IMR-90 (cell line): ENCODE results near the gene ISM1. TPM values are rescaled to one million over a fixed set of nuclear protein-coding genes. Genes with fewer than 3 reads are reported as not detected.

ENCODE experiments used
- ATAC-seq: fragments of 200-7000 bp; cut with Tn5 transposase; 2 replicates; pipeline ENCODE4 v1.9.1; 2020; ENCODE audit warnings: low read depth, mild to moderate bottlenecking, moderate library complexity
- BruUV-seq: library from RNA; stranded (reverse); fragments of 400-500 nt; replicated peaks from 2 replicates; lab custom pipeline; 2021; lab: Mats Ljungman, UMichigan
- CTCF ChIA-PET: fragments of 300-600 bp; formaldehyde crosslinking; extraction: SDS; loops from one replicate; lab custom pipeline; 2021; ENCODE audit warnings: antibody characterized with exemption; lab: Yijun Ruan, JAX
- POLR2A ChIA-PET: fragments of 300-600 bp; sonication (Branson Sonifier 250); formaldehyde crosslinking; loops from one replicate; lab custom pipeline; 2022; ENCODE audit warnings: antibody characterized with exemption; ENCODE audit not compliant: unreplicated experiment; lab: Charles Lee
- DNase-seq: peaks from one replicate; pipeline ENCODE4 v3.0.0; 2013
- H2AFZ ChIP-seq: replicated peaks from 2 replicates; pipeline ENCODE3; 2013; ENCODE audit warnings: low read length, mild to moderate bottlenecking; ENCODE audit not compliant: poor library complexity
- H2AK5ac ChIP-seq: 2 replicates; pipeline ENCODE4 v1.6.1; 2013; ENCODE audit warnings: low read depth, low read length, inconsistent platforms
- H2AK9ac ChIP-seq: replicated peaks from 2 replicates; pipeline ENCODE3; 2013; ENCODE audit warnings: mild to moderate bottlenecking, low read depth, low read length, moderate library complexity; ENCODE audit not compliant: poor library complexity
- H2BK120ac ChIP-seq: 2 replicates; pipeline ENCODE4 v1.6.1; 2013; ENCODE audit warnings: low read depth, low read length, inconsistent platforms
- H2BK15ac ChIP-seq: 3 replicates; pipeline ENCODE4 v1.6.1; 2013; ENCODE audit warnings: low read depth, low read length, inconsistent platforms
- H2BK20ac ChIP-seq: 2 replicates; pipeline ENCODE4 v1.6.1; 2013; ENCODE audit warnings: low read depth, mild to moderate bottlenecking, inconsistent platforms, low read length, moderate library complexity
- H2BK5ac ChIP-seq: 2 replicates; pipeline ENCODE4 v1.6.1; 2013; ENCODE audit warnings: mild to moderate bottlenecking, low read depth, low read length, inconsistent platforms; ENCODE audit not compliant: poor library complexity, severe bottlenecking
- H3K14ac ChIP-seq: replicated peaks from 2 replicates; pipeline ENCODE4 v1.6.1; 2013; ENCODE audit warnings: low read depth, low read length, inconsistent platforms
- H3K18ac ChIP-seq: 2 replicates; pipeline ENCODE4 v1.6.1; 2013; ENCODE audit warnings: low read depth, low read length, control low read depth
- H3K23ac ChIP-seq: 2 replicates; pipeline ENCODE4 v1.6.1; 2013; ENCODE audit warnings: low read depth, low read length, inconsistent platforms
- H3K27ac ChIP-seq: 2 replicates; pipeline ENCODE4 v1.5.1; 2013; ENCODE audit warnings: mild to moderate bottlenecking, control low read depth, low read length; ENCODE audit not compliant: insufficient read depth
- H3K27me3 ChIP-seq: 2 replicates; pipeline ENCODE4 v1.6.1; 2013; ENCODE audit warnings: low read length; ENCODE audit not compliant: control insufficient read depth, insufficient read depth
- H3K36me3 ChIP-seq: 2 replicates; pipeline ENCODE4 v1.6.1; 2013; ENCODE audit warnings: low read length, mixed read lengths; ENCODE audit not compliant: control insufficient read depth, insufficient read depth
- H3K4ac ChIP-seq: 2 replicates; pipeline ENCODE4 v1.6.1; 2013; ENCODE audit warnings: low read depth, low read length, inconsistent platforms
- H3K4me1 ChIP-seq: 2 replicates; pipeline ENCODE4 v1.6.1; 2013; ENCODE audit warnings: low read length, mixed read lengths; ENCODE audit not compliant: control insufficient read depth, insufficient read depth
- H3K4me2 ChIP-seq: 2 replicates; pipeline ENCODE4 v1.6.1; 2013; ENCODE audit warnings: low read depth, mild to moderate bottlenecking, control low read depth, low read length, moderate library complexity
- H3K4me3 ChIP-seq: 2 replicates; pipeline ENCODE4 v1.5.1; 2013; ENCODE audit warnings: low read depth, mild to moderate bottlenecking, control low read depth, low read length, moderate library complexity; ENCODE audit not compliant: insufficient read depth
- H3K56ac ChIP-seq: 2 replicates; pipeline ENCODE4 v1.6.1; 2013; ENCODE audit warnings: low read length, inconsistent platforms; ENCODE audit not compliant: insufficient read depth; ENCODE audit errors: extremely low read depth
- H3K79me1 ChIP-seq, 2 experiments: 2 replicates each; pipeline ENCODE4 v1.6.1; 2013; ENCODE audit warnings: low read length in 2 of 2, inconsistent platforms in 1 of 2, low read depth in 1 of 2
- H3K9ac ChIP-seq: 2 replicates; pipeline ENCODE4 v1.6.1; 2013; ENCODE audit warnings: low read depth, low read length, control low read depth
- H3K9me1 ChIP-seq: 2 replicates; pipeline ENCODE4 v1.6.1; 2013; ENCODE audit warnings: low read length, inconsistent platforms; ENCODE audit not compliant: insufficient read depth
- H3K9me3 ChIP-seq: 2 replicates; pipeline ENCODE4 v1.6.1; 2013; ENCODE audit warnings: low read length; ENCODE audit not compliant: control insufficient read depth, insufficient read depth
- H4K20me1 ChIP-seq: 2 replicates; pipeline ENCODE4 v1.6.1; 2013; ENCODE audit warnings: low read length, inconsistent platforms; ENCODE audit not compliant: insufficient read depth
- H4K5ac ChIP-seq: 2 replicates; pipeline ENCODE4 v1.6.1; 2013; ENCODE audit warnings: mild to moderate bottlenecking, low read depth, low read length, control low read depth
- H4K8ac ChIP-seq, 2 experiments: 2 replicates each; pipeline ENCODE4 v1.6.1; 2013; ENCODE audit warnings: low read depth in 2 of 2, low read length in 2 of 2, control low read depth in 1 of 2, inconsistent platforms in 1 of 2
- H4K91ac ChIP-seq: 2 replicates; pipeline ENCODE4 v1.6.1; 2013; ENCODE audit warnings: low read depth, low read length, inconsistent platforms; ENCODE audit not compliant: insufficient read depth
- CTCF ChIP-seq: conservative IDR thresholded peaks from 2 replicates; pipeline ENCODE4 v1.5.1; 2012; ENCODE audit warnings: mild to moderate bottlenecking, low read depth, low read length, improper control_type of control experiment
- MAFK ChIP-seq: IDR thresholded peaks from 2 replicates; pipeline ENCODE4 v1.6.1; 2012; ENCODE audit warnings: low read depth, low read length, improper control_type of control experiment
- NFE2L2 ChIP-seq: fragments of 150-350 bp; IDR thresholded peaks from 2 replicates; pipeline ENCODE4 v1.6.1; 2016; ENCODE audit warnings: low read depth, mild to moderate bottlenecking, low read length
- POLR2A ChIP-seq: IDR thresholded peaks from 2 replicates; pipeline ENCODE4 v1.6.1; 2012; ENCODE audit warnings: mild to moderate bottlenecking, low read depth, low read length
- RAD21 ChIP-seq: IDR thresholded peaks from 2 replicates; pipeline ENCODE4 v1.6.1; 2012; ENCODE audit warnings: low read length, improper control_type of control experiment
- RCOR1 ChIP-seq: IDR thresholded peaks from 2 replicates; pipeline ENCODE4 v1.6.1; 2012; ENCODE audit warnings: mild to moderate bottlenecking, low read length, improper control_type of control experiment; ENCODE audit not compliant: insufficient replicate concordance
- SMC3 ChIP-seq: fragments of 150-350 bp; IDR thresholded peaks from 2 replicates; pipeline ENCODE4 v1.6.1; 2016; ENCODE audit warnings: low read depth, mild to moderate bottlenecking, antibody characterized with exemption, low read length, moderate library complexity
- USF2 ChIP-seq: fragments of 150-350 bp; IDR thresholded peaks from 2 replicates; pipeline ENCODE4 v1.6.1; 2017; ENCODE audit warnings: mild to moderate bottlenecking, antibody characterized with exemption, low read length, low read depth
- WGBS, 2 experiments: methylation state at CpG; one replicate each; pipeline versions ENCODE4 v1.1.5 to v1.1.7; 2013; ENCODE audit warnings: missing lambda C conversion rate in 2 of 2; ENCODE audit not compliant: insufficient read length in 1 of 2; ENCODE audit errors: extremely low coverage in 2 of 2; 5-methylcytosine and 5-hydroxymethylcytosine counted together
- dilution Hi-C: fragments of 300-500 bp; cut with HindIII; formaldehyde crosslinking; loops from one replicate; pipeline ENCODE4 v1.14.3; 2018; ENCODE audit warnings: low sequenced_read_pairs; ENCODE audit not compliant: unreplicated experiment
- in situ Hi-C: fragments of 300-500 bp; cut with MboI; formaldehyde crosslinking; loops from 3 replicates; pipeline ENCODE4 v1.14.3; 2019; ENCODE audit warnings: low sequenced_read_pairs, inconsistent platforms, mixed read lengths
- intact Hi-C: fragments of 100-400 bp; cut with micrococcal nuclease; formaldehyde crosslinking; loops from 2 replicates; pipeline ENCODE4 v1.10.0; 2022
- polyA plus RNA-seq, 3 experiments: library from polyadenylated mRNA; depleted of rRNA; stranded (reverse); fragments of >200 nt; gene quantifications; 2 replicates each; pipeline ENCODE4 v1.2.3, GENCODE V29; 2012; ENCODE audit warnings: low replicate concordance in 1 of 3
- total RNA-seq: library from RNA; depleted of rRNA; stranded (reverse); fragments of >200 nt; gene quantifications from 2 replicates; pipeline ENCODE4 v1.2.3, GENCODE V29; 2012

ISM1 gene
- total and polyA plus RNA-seq, 2 of the 4 experiments (the other 2 are of a cell fraction) = not detected

- ChIA-PET CTCF (no interaction called here), POLR2A (no interaction called here)
- no peak overlapping the region for H3K9ac ChIP-seq
- ATAC-seq (no peak), DNase-seq (no peak)
- H2BK120ac ChIP-seq = no peak overlapping the region
- H4K91ac ChIP-seq = no peak overlapping the region
- no peaks in the 10 kb centered on the region for H3K9me3 ChIP-seq
- H3K18ac ChIP-seq = no peak overlapping the region
- no peak overlapping the region for H3K56ac ChIP-seq
- H3K4ac ChIP-seq = no peak overlapping the region
- H2BK15ac ChIP-seq = no peak overlapping the region
- H3K79me1 ChIP-seq = no peaks in the 10 kb centered on the region
- H3K4me2 ChIP-seq = no peak overlapping the region
- H3K9me1 ChIP-seq = no peaks in the 10 kb centered on the region
- H2AK5ac ChIP-seq = no peak overlapping the region
- no CpG with 5 or more reads among the region's 2 CpGs for WGBS, 2 experiments
- BruUV-seq = no TSS peak
- H3K27ac ChIP-seq = no peak overlapping the region
- no peak overlapping the region for H3K4me3 ChIP-seq
- H4K8ac ChIP-seq = no peak overlapping the region
- in situ Hi-C loops = no loop called here
- dilution Hi-C loops = no loop called here
- H3K23ac ChIP-seq = no peak overlapping the region
- TF ChIP-seq MAFK (no peak), USF2 (no peak), RCOR1 (no peak), NFE2L2 (no peak), RAD21 (no peak), CTCF (no peak), POLR2A (no peak), SMC3 (no peak)
- no peak overlapping the region for H2BK5ac ChIP-seq
- H3K27me3 ChIP-seq = no peaks in the 10 kb centered on the region
- no peaks in the 10 kb centered on the region for H3K4me1 ChIP-seq
- no peak overlapping the region for H3K14ac ChIP-seq
- no peak overlapping the region for H2BK20ac ChIP-seq
- intact Hi-C loops = no loop called here
- no peaks in the 10 kb centered on the region for H3K36me3 ChIP-seq
- H2AFZ ChIP-seq = no peak overlapping the region
- H2AK9ac ChIP-seq = no peak overlapping the region
- H4K20me1 ChIP-seq = no peaks in the 10 kb centered on the region
- no peak overlapping the region for H4K5ac ChIP-seq
These were observed 14.1 kb upstream of the ISM1 start for GRCh38 chr20:13207016-13207415.
